GM12891 (cell line): ENCODE results near the gene IRS1.

Experiments
- DNase-seq: peaks from one replicate; pipeline ENCODE4 v3.0.0; 2011; ENCODE audit warnings: low spot score; ENCODE audit not compliant: insufficient read length
- FAIRE-seq: peaks from 2 replicates; lab custom pipeline; 2011; peaks lifted over from hg19 to GRCh38; lab: Jason Lieb, UNC
- PAX5 ChIP-seq: IDR thresholded peaks from 2 replicates; pipeline ENCODE4 v1.6.1; 2011; ENCODE audit warnings: low read length, moderate library complexity, mild to moderate bottlenecking; ENCODE audit not compliant: insufficient read depth, severe bottlenecking
- POLR2A ChIP-seq: IDR thresholded peaks from 2 replicates; pipeline ENCODE4 v1.6.1; 2011; ENCODE audit warnings: low read depth, low read length, control low read depth
- POLR2AphosphoS5 ChIP-seq: IDR thresholded peaks from 2 replicates; pipeline ENCODE4 v1.6.1; 2011; ENCODE audit warnings: low read depth, low read length, control low read depth
- POU2F2 ChIP-seq: IDR thresholded peaks from 2 replicates; pipeline ENCODE4 v1.6.1; 2011; ENCODE audit warnings: low read depth, mild to moderate bottlenecking, control low read depth, low read length, moderate library complexity
- SPI1 ChIP-seq: IDR thresholded peaks from 2 replicates; pipeline ENCODE4 v1.6.1; 2011; ENCODE audit warnings: low read depth, low read length, control low read depth
- TAF1 ChIP-seq: IDR thresholded peaks from 2 replicates; pipeline ENCODE4 v1.6.1; 2011; ENCODE audit warnings: low read depth, low read length, control low read depth

Gene IRS1

DNA sequence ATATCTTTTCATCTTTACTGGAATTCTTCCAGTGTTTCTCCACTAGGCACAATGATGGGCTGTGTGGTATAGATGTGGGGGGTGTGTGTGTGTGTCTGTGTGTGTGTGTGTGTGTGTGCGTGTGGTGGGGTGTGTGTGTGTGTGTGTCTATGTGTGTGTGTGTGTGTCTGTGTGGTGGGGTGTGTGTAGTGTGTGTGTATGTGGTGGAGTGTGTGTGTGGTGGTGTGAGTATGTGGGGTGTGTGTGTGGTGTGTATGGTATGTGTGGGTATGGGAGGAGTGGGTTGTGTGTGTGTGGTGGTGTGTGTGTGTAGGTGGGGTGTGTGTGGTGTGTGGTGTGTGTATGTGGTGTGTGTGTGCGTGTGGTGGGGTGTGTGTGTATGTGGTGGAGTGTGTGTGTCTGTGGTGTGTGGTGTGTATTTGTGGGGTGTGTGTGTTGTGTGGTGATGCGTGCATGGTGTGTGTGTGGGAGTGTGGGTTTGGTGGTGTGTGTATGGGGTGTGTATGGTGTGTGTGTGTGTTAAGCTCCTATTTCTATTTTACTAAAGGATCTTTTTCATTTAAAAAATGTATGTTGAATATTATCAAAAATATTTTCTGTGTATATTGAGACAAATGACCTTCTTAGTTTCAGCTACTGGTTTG, 84.2 kb downstream of the IRS1 start:
- no peak for TF ChIP-seq POLR2AphosphoS5
- no peak for TF ChIP-seq POU2F2
- TF ChIP-seq TAF1 = no peak
- no peak for TF ChIP-seq SPI1
- TF ChIP-seq PAX5 = no peak
- no peak for TF ChIP-seq POLR2A
- FAIRE-seq = peak; percentile 87

DNA sequence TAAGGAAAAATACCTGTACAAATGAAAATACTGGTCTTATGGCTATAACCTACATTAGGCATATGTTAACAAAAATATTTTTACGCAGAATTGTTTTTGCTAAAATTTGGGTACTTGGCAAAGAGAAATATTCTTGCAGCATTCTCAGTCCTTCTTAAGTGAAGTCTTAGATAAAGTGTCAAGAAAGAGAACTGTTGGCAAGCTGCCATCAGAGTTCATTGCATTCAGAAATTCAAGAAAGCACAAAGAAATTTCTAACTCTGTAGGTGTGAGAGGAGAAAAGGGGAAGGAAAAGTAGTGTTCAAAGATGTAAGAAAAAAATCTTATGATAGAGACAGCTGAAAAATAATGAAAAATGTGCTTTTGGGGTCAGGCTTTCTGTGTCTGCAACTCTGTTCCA, 86.7 kb downstream of the IRS1 start:
- no peak for TF ChIP-seq POLR2AphosphoS5
- no peak for TF ChIP-seq SPI1
- no peak for TF ChIP-seq POU2F2
- no peak for TF ChIP-seq TAF1
- TF ChIP-seq POLR2A = no peak
- no peak for TF ChIP-seq PAX5
- no peak for DNase-seq
- no peak for FAIRE-seq

More for the DNA sequence above, 84.2 kb downstream of the IRS1 start:
- no peak for DNase-seq

DNA sequence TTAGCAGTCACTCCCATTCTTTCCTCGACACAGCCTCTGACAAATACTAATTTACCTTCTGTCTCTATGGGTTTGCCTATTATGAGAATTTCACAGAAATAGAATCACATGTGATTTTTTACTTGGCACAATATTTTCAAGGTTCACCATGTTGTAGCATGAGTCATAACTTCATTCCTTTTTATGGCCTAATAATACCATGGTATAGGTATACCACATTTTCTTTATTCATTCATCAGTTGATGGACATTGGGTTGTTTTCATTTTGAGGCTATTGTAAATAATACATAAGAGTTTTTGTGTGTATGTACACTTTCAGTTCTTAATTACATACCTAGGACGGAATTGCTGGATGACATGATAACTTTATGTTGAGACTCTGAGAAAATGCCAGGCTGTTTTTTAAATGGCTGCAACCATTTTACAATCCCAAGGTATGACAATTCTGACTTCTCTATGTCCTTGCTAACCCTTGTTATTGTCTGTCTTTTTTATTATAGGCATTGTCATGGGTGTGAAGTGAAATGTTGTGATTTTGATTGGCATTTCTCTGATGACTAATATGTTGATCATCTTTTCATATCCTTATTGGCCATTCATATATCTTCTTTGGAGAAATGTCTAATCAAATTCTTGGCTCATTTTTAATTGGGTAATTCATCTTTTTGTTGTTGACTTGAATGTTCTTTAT, 87.9 kb downstream of the IRS1 start:
- DNase-seq (no peak), FAIRE-seq (no peak)
- TF ChIP-seq TAF1 = no peak
- no peak for TF ChIP-seq PAX5
- no peak for TF ChIP-seq POLR2A
- TF ChIP-seq SPI1 = no peak
- no peak for TF ChIP-seq POU2F2
- no peak for TF ChIP-seq POLR2AphosphoS5

DNA sequence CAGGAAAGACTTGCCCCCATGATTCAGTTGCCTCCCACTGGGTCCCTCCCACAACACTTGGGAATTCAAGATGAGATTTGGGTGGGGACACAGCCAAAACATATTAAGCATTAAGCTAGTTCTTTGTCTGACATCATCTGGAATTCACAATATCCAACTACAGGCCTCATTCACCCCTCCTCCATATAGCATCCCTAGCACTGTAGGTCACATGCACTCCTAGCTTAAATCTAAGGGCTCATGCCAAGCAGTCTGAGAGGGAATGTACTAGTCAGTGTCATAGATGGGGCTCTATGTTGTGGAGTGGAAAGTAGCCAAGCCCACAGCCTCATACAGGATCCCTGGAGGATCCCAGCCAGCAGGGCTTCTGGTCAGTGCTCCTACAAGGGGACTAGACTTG, 92.1 kb downstream of the IRS1 start:
- no peak for TF ChIP-seq POU2F2
- no peak for TF ChIP-seq POLR2AphosphoS5
- no peak for TF ChIP-seq PAX5
- no peak for TF ChIP-seq SPI1
- TF ChIP-seq POLR2A = no peak
- no peak for TF ChIP-seq TAF1
- FAIRE-seq (no peak), DNase-seq (no peak)

DNA sequence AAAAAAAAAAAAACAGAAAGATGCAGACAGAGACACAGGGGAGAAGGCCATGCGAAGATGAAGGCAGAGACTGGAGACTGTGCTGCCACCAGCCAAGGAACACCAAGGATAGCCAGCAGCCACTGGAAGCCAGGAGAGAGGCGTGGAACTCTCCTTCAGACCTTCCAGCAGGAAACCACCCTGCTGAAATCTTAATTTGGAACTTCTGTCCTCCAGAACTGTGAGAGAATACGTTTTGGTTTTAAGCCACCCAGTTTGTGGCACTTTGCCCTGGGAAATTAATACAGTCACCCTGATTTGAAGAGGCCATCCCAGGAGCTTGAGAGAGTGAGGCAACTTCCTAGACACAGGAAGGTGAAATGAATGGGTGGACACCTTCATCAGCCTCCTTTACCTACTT, 93.7 kb downstream of the IRS1 start:
- no peak for DNase-seq
- TF ChIP-seq TAF1 (no peak), POLR2AphosphoS5 (no peak), POLR2A (no peak), PAX5 (no peak), POU2F2 (no peak), SPI1 (no peak)
- FAIRE-seq = no peak

DNA sequence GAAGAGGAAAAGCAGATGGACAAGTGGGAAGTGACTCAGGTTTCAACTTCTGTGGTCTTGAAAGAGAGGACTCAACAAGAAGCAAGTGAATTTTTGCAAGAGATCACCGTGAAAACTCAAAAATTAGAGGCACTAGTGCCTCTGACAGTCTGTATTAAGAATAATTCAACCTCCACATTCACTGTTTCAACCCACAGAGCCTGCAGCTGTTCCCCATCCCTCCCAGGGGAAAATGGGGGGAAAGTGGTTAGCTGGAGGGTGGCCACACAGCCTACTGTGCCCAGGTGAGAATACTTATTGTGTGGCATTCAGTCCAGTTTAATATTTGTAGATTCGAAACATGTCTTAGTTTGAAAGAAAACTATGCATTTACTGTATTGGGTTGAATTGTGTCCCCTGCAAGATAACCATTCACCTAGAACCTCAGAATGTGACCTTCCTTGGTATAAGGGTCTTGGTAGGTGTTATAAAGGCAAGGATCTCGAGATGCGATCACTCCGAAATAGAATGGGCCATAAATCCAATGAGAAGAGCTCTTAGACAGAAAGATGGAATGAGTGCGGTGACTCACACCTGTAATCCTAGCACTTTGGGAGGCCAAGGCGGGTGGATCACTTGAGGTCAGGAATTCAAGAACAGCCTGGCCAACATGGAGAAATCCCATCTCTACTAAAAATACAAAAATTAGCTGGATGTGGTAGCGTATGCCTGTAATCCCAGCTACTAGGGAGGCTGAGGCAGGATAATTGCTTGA, 94.3 kb downstream of the IRS1 start:
- DNase-seq (no peak), FAIRE-seq (no peak)
- TF ChIP-seq TAF1 (no peak), POU2F2 (no peak), POLR2AphosphoS5 (no peak), SPI1 (no peak), POLR2A (no peak), PAX5 (no peak)

DNA sequence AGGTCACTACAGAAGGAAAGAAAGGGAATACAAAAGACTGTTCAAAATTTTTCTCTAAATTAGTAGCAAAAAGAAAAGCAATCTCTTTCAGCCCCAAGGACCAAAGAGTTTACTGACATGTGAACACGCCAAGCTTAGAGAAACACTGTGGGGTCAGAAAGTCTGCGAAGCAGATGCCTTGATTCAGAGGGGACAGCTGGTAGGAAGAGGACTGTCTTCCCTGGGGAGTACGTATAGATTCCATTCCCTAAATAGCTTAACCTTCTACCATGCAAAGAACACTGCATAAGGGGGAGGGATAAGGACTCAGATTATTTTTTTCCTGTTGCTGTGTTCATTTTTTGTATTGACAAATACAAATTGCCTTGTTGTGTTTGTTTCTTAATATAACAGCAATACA, 96.1 kb downstream of the IRS1 start:
- no peak for DNase-seq
- no peak for FAIRE-seq
- TF ChIP-seq PAX5 (no peak), POLR2AphosphoS5 (no peak), SPI1 (no peak), TAF1 (no peak), POU2F2 (no peak), POLR2A (no peak)

DNA sequence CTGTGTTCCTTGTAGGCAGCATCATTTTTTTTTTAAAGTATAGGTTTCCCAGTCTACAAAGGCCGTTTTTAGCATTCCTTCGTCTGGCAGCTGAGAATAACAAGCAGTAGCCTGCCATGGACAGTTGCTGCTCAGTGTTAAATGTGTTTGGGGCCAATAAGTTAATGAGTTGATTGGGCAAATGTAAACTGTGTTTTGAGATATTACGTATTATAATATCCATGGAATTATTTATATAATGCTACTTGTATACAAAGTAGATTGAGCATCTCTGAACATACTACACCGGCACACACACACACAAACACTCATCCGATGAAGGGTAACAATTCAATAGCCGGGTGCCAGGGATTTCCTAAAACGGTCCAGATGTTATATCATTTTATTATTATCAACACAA, 97.2 kb downstream of the IRS1 start:
- FAIRE-seq (no peak), DNase-seq (no peak)
- no peak for TF ChIP-seq SPI1
- TF ChIP-seq PAX5 = no peak
- TF ChIP-seq POU2F2 = no peak
- TF ChIP-seq POLR2AphosphoS5 = no peak
- no peak for TF ChIP-seq POLR2A
- no peak for TF ChIP-seq TAF1

DNA sequence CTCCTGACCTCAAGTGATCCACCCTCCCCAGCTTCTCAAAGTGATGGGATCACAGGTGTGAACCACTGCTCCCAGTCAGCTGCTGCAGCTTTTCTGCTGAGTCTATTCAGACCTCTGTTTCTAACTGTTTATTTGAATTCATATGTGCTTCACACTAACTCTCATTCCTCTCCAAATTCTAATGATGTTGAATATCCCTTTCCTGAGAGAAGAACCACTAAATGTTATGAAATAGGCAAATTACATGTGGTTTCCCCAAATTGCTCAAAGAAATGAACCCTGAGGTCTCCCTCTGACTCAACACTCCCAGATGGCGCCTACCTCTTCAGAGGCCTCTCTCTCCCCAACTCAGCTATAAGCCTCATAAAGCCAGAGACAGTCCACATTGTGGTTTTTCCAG, 98.6 kb downstream of the IRS1 start:
- no peak for FAIRE-seq
- no peak for DNase-seq

More for the DNA sequence above, 98.6 kb downstream of the IRS1 start:
- no peak for TF ChIP-seq POLR2A
- TF ChIP-seq POU2F2 = peak; percentile 49; the same call in 1 of the 2 replicates
